K562 (cell line): ENCODE measurements around the gene PLTP. TPM values are rescaled to one million over a fixed set of nuclear protein-coding genes. Genes with fewer than 3 reads are reported as not detected.

Experiments
- ATAC-seq: fragments of 200-7000 bp; cut with Tn5 transposase; 3 replicates; pipeline ENCODE4 v1.9.1; 2020; ENCODE audit warnings: moderate library complexity
- BruUV-seq: library from RNA; stranded (reverse); fragments of 400-500 nt; replicated peaks from 2 replicates; lab custom pipeline; 2021; lab: Mats Ljungman, UMichigan
- CTCF ChIA-PET: fragments of 300-600 bp; formaldehyde crosslinking; extraction: SDS; loops from one replicate; lab custom pipeline; 2021; ENCODE audit warnings: low intra/inter-chr PET ratio; lab: Yijun Ruan, JAX
- POLR2A ChIA-PET: fragments of 300-600, 350-650 bp; sonication (Branson Sonifier 250); formaldehyde crosslinking; extraction: SDS; loops from one replicate; lab custom pipeline; 2021; ENCODE audit warnings: antibody characterized with exemption, inconsistent platforms; lab: Yijun Ruan, JAX
- DNase-seq, 4 experiments: peaks; one replicate each; pipeline versions ENCODE4 v3.0.0 to v3.0.0-alpha.2; 2011 to 2018; ENCODE audit warnings: low spot score in 3 of 4, mixed read lengths in 3 of 4; ENCODE audit errors: extremely low read depth in 1 of 4
- FAIRE-seq: peaks from 2 replicates; lab custom pipeline; 2011; peaks lifted over from hg19 to GRCh38; lab: Jason Lieb, UNC
- H2AFZ ChIP-seq: 2 replicates; pipeline ENCODE4 v1.6.0; 2011; ENCODE audit warnings: low read depth, low read length, control low read depth, inconsistent platforms
- H3K27ac ChIP-seq: fragments of 200-600 bp; 3 replicates; pipeline ENCODE4 v1.8.0; 2011; ENCODE audit warnings: low read depth, mild to moderate bottlenecking, control low read depth, inconsistent platforms, low read length, moderate library complexity, mixed read lengths; ENCODE audit errors: extremely low read depth
- H3K27me3 ChIP-seq, 2 experiments: fragments of 300-600 bp in 1 of 2; 2 replicates in 1 of 2; 3 replicates in 1 of 2; pipeline versions ENCODE4 v1.6.0 to v1.8.0; 2011; ENCODE audit warnings: inconsistent platforms in 2 of 2, low read length in 2 of 2, mild to moderate bottlenecking in 1 of 2, mixed read lengths in 1 of 2, moderate library complexity in 1 of 2; ENCODE audit not compliant: control insufficient read depth in 2 of 2, insufficient read depth in 2 of 2
- H3K36me3 ChIP-seq: fragments of 300-600 bp; 3 replicates; pipeline ENCODE4 v1.8.0; 2011; ENCODE audit warnings: mild to moderate bottlenecking, low read length, inconsistent platforms; ENCODE audit not compliant: control insufficient read depth, insufficient read depth
- H3K4me1 ChIP-seq, 2 experiments: fragments of 200-600 bp in 1 of 2; replicated peaks in 1 of 2; 2 replicates in 1 of 2; 3 replicates in 1 of 2; pipeline versions ENCODE4 v1.5.1 to v1.8.0; 2011; ENCODE audit warnings: inconsistent platforms in 2 of 2, low read length in 2 of 2, mild to moderate bottlenecking in 1 of 2, mixed read lengths in 1 of 2, moderate library complexity in 1 of 2; ENCODE audit not compliant: control insufficient read depth in 2 of 2, insufficient read depth in 2 of 2
- H3K4me2 ChIP-seq: 2 replicates; pipeline ENCODE4 v1.6.1; 2011; ENCODE audit warnings: low read length, control low read depth, inconsistent platforms, mixed read lengths; ENCODE audit not compliant: insufficient read depth
- H3K4me3 ChIP-seq: fragments of 200-600 bp; sonication (generic), shearing (Covaris generic); 2 replicates; pipeline ENCODE4 v1.5.1; 2016; ENCODE audit warnings: control low read depth, inconsistent platforms
- H3K79me2 ChIP-seq: fragments of 200-600 bp; 3 replicates; pipeline ENCODE4 v1.8.0; 2011; ENCODE audit warnings: low read length, inconsistent platforms; ENCODE audit not compliant: control insufficient read depth, insufficient read depth
- H3K9ac ChIP-seq, 2 experiments: 2 replicates each; pipeline versions ENCODE4 v1.6.0 to v1.6.1; 2011; ENCODE audit warnings: low read depth in 2 of 2, low read length in 2 of 2, control low read depth in 1 of 2, inconsistent platforms in 1 of 2, mild to moderate bottlenecking in 1 of 2, mixed read lengths in 1 of 2; ENCODE audit not compliant: insufficient read depth in 1 of 2
- H3K9me1 ChIP-seq: one replicate; pipeline ENCODE4 v1.6.0; 2011; ENCODE audit warnings: inconsistent platforms, mild to moderate bottlenecking, low read length, moderate library complexity; ENCODE audit not compliant: control insufficient read depth, insufficient read depth
- H3K9me3 ChIP-seq: replicated peaks from 2 replicates; pipeline ENCODE4 v1.5.1; 2011; ENCODE audit warnings: low read depth, low read length, inconsistent platforms; ENCODE audit not compliant: control insufficient read depth, insufficient read depth
- H4K20me1 ChIP-seq: replicated peaks from 2 replicates; pipeline ENCODE4 v1.6.1; 2011; ENCODE audit warnings: low read length, inconsistent platforms, mixed read lengths; ENCODE audit not compliant: control insufficient read depth, insufficient read depth
- ELF1 ChIP-seq: fragments of 200-800 bp; sonication (Bioruptor generic); IDR thresholded peaks from 2 replicates; pipeline ENCODE4 v1.6.1; 2016; ENCODE audit warnings: missing genetic modification characterization, missing compliant biosample characterization
- HDAC6 ChIP-seq: IDR thresholded peaks from 2 replicates; pipeline ENCODE4 v1.6.1; 2012; ENCODE audit warnings: low read depth, mild to moderate bottlenecking, control low read depth, inconsistent platforms, low read length, moderate library complexity
- TEAD2 ChIP-seq: fragments of 450-650 bp; IDR thresholded peaks from 2 replicates; pipeline ENCODE4 v1.6.1; 2016; ENCODE audit warnings: missing genetic modification characterization, control low read depth, missing compliant biosample characterization
- WGBS: fragments of 100-300 bp; shearing (Covaris generic); methylation state at CpG from one replicate; pipeline ENCODE4 v1.1.6; 2016; ENCODE audit warnings: low coverage, mixed read lengths; ENCODE audit not compliant: insufficient coverage; ENCODE audit errors: missing lambda C conversion rate; 5-methylcytosine and 5-hydroxymethylcytosine counted together
- in situ Hi-C: fragments of 300-500 bp; cut with MboI; formaldehyde crosslinking; loops from 4 replicates; pipeline ENCODE4 v1.15.0; 2018; ENCODE audit warnings: inconsistent platforms, mixed read lengths
- intact Hi-C: fragments of 100-400 bp; cut with micrococcal nuclease; formaldehyde crosslinking; loops from 2 replicates; pipeline ENCODE4 v1.14.2; 2022
- polyA plus RNA-seq, 8 experiments: library from polyadenylated mRNA; depleted of rRNA in 4 of 8; stranded (reverse) in 5 of 8; unstranded in 3 of 8; fragments of >200 nt; fragmentation: Nextera tagmentation in 2 of 8; fragmentation: Illumina TruSeq in 1 of 8; extraction: Ambion mirVana in 2 of 8; extraction: Trizol in 1 of 8; gene quantifications; 2 replicates each; pipeline versions ENCODE4 v1.2.1 to v1.2.3, GENCODE V29; 2011 to 2014; ENCODE audit warnings: inconsistent platforms in 1 of 8, missing spikeins in 1 of 8
- total RNA-seq, 7 experiments: library from RNA; depleted of rRNA in 6 of 7; stranded (reverse); fragments of >200 nt in 6 of 7; fragmentation: Illumina TruSeq in 2 of 7; extraction: Trizol in 2 of 7; gene quantifications; 2 replicates each; pipeline versions ENCODE4 v1.2.1 to v1.2.3, GENCODE V29; 2011 to 2021; ENCODE audit warnings: low replicate concordance in 1 of 7

The PLTP gene
- total and polyA plus RNA-seq, 9 of the 15 experiments (the other 6 are each of a cell fraction or from before 2014, with no cell fraction given) = 2.8 to 29.3 (median 17.6) TPM

DNA sequence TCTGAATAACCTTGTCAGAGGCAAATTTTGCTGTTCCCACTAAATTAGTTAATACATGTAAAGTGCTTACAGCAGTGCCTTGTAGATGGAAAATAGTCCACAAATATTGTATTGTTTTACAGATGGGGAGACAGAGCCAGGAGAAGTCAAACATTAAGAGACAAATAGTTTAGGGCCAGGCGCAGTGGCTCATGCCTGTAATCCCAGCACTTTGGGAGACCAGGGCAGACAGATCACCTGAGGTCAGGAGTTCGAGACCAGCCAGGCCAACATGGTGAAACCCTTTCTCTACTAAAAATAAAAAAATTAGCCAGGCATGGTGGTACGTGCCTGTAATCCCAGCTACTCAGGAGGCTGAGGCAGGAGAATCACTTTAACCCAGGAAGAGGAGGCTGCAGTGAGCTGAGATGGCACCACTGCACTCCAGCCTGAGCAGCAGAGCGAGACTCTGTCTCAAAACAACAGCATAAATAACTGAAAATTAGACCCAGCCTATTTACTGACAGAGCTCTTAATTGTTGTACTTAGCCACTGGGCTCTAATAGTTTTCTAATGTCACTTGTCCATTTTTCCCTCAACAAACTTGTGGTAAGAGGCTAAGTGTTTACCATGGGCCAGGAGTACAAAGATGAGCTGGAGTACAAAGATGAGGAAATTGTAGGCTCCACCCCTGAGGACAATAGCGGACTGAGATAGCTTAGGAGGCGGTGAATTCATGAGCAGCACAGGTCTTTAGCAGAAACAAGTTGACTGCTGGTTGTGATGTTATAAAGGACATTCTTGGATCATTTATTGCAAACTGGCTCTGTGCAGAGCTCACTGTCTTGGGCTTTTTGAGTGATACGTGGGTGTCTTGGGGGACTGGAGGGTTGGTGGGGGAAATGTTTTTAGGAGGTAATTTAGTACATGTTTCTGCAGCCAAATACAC, 48.1 kb downstream of the PLTP start:
- WGBS = 51% methylated on average over 7 of the region's 7 CpGs
- ATAC-seq (peak; percentile 59; the same call in 2 of the 3 replicates), FAIRE-seq (no peak), DNase-seq (no peak)
- no peak overlapping the region for H2AFZ ChIP-seq
- POLR2A ChIA-PET = interaction anchor here (0.7 to 1.7 kb wide), 5 partner anchors 9 to 70 kb away, joined by 3 to 7 read pairs (median 6); partner anchors contain the start of gene ZSWIM1
- in situ Hi-C loops = no loop called here
- intact Hi-C loops = no loop called here
- TF ChIP-seq TEAD2 (tag) = no peak
- no peak for TF ChIP-seq HDAC6
- TF ChIP-seq ELF1 (tag) = no peak
- no peaks in the 10 kb centered on the region for H4K20me1 ChIP-seq
- H3K4me1 ChIP-seq = peaks cover 0 to 12% of the 10 kb centered on the region in 2 experiments; a peak in 3 of 5 replicates
- H3K27ac ChIP-seq = no peak overlapping the region
- H3K4me2 ChIP-seq = no peak overlapping the region
- no peaks in the 10 kb centered on the region for H3K79me2 ChIP-seq
- BruUV-seq = no TSS peak
- H3K9ac ChIP-seq = no peak overlapping the region
- H3K9me3 ChIP-seq = no peaks in the 10 kb centered on the region
- H3K9me1 ChIP-seq = no peaks in the 10 kb centered on the region
- no peak overlapping the region for H3K4me3 ChIP-seq
- no peaks in the 10 kb centered on the region for H3K36me3 ChIP-seq
- no peaks in the 10 kb centered on the region for H3K27me3 ChIP-seq
- CTCF ChIA-PET = no interaction called here
